ENCODE data around the gene ENDOV. TPM values are rescaled to one million over a fixed set of nuclear protein-coding genes. Genes with fewer than 3 reads are reported as not detected.
"Not testable (repeated sequence)": the region's sequence is repeated elsewhere in the genome, so short reads cannot be mapped to it uniquely, and the experiment has no call there.

Gene ENDOV
- total and polyA plus RNA-seq, 4 donors: 5.7 to 11.9 (median 8.3) TPM

DNA sequence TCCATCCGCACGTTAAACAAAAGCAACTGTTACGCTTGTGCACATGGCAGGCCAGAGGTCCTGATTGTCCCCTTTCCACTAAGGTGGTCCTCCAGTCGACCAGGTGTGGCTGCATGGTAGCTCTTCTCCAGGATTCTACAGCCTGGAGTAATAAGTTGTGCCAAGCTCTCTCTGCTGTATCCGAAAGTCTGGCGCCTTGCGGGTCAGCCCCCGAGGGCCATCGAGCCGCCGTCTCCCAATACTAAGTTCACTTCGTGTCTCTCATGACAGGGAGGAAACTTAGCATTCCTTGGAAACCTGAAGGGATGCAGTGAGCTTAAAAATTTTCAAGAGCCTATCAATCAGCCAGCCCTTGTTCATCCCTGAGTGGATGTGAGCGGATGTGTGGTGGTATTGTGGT lies 5.3 kb upstream of the ENDOV start:
- no peak for DNase-seq (ENCODE audit: low spot score)
- Histone ChIP-seq H3K27ac (ENCODE audit: low read depth in 1 of 2, low read length in 2 of 2) (no peak overlapping the region), H3K36me3 (ENCODE audit: control insufficient read depth in 4 of 4, insufficient read depth in 3 of 4, low read depth in 1 of 4, low read length in 3 of 4) (no peaks in the 10 kb centered on the region), H3K9ac (ENCODE audit: low read depth in 1 of 2, low read length in 2 of 2) (no peak overlapping the region), H3K9me3 (ENCODE audit: control insufficient read depth in 4 of 4, low read length in 3 of 4) (no peaks in the 10 kb centered on the region), H3K4me3 (ENCODE audit: low read depth in 1 of 3, low read length in 3 of 3) (no peak overlapping the region), H3K4me1 (ENCODE audit: control insufficient read depth in 4 of 4, insufficient read depth in 4 of 4, low read length in 3 of 4) (peaks cover 2 to 9% (median 7%) of the 10 kb centered on the region in 4 donors), H3K27me3 (ENCODE audit: control insufficient read depth in 4 of 4, insufficient read depth in 4 of 4, low read length in 3 of 4) (no peaks in the 10 kb centered on the region)
- TF ChIP-seq, protein P1, sequence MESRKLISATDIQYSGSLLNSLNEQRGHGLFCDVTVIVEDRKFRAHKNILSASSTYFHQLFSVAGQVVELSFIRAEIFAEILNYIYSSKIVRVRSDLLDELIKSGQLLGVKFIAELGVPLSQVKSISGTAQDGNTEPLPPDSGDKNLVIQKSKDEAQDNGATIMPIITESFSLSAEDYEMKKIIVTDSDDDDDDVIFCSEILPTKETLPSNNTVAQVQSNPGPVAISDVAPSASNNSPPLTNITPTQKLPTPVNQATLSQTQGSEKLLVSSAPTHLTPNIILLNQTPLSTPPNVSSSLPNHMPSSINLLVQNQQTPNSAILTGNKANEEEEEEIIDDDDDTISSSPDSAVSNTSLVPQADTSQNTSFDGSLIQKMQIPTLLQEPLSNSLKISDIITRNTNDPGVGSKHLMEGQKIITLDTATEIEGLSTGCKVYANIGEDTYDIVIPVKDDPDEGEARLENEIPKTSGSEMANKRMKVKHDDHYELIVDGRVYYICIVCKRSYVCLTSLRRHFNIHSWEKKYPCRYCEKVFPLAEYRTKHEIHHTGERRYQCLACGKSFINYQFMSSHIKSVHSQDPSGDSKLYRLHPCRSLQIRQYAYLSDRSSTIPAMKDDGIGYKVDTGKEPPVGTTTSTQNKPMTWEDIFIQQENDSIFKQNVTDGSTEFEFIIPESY (IDR thresholded peaks at IDR 0.05): no peak
- TF ChIP-seq FOXA2 (IDR thresholded peaks at IDR 0.05) (no peak), RXRA (IDR thresholded peaks at IDR 0.05) (no peak), JUND (IDR thresholded peaks at IDR 0.05) (no peak), FOXA1 (IDR thresholded peaks at IDR 0.05) (no peak), YY1 (IDR thresholded peaks at IDR 0.05) (no peak), SP1 (IDR thresholded peaks at IDR 0.05) (no peak), HNF4A (conservative IDR thresholded peaks at IDR 0.05) (no peak), RAD21 (IDR thresholded peaks at IDR 0.05) (no peak), TAF1 (conservative IDR thresholded peaks at IDR 0.05) (no peak), NR2F2 (IDR thresholded peaks at IDR 0.05) (no peak), GABPA (IDR thresholded peaks at IDR 0.05 in 1 of 2, conservative IDR thresholded peaks at IDR 0.05 in 1 of 2) (no peak)
- TF ChIP-seq, protein P2, sequence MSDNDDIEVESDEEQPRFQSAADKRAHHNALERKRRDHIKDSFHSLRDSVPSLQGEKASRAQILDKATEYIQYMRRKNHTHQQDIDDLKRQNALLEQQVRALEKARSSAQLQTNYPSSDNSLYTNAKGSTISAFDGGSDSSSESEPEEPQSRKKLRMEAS (IDR thresholded peaks at IDR 0.05): no peak
- TF ChIP-seq, protein P3, sequence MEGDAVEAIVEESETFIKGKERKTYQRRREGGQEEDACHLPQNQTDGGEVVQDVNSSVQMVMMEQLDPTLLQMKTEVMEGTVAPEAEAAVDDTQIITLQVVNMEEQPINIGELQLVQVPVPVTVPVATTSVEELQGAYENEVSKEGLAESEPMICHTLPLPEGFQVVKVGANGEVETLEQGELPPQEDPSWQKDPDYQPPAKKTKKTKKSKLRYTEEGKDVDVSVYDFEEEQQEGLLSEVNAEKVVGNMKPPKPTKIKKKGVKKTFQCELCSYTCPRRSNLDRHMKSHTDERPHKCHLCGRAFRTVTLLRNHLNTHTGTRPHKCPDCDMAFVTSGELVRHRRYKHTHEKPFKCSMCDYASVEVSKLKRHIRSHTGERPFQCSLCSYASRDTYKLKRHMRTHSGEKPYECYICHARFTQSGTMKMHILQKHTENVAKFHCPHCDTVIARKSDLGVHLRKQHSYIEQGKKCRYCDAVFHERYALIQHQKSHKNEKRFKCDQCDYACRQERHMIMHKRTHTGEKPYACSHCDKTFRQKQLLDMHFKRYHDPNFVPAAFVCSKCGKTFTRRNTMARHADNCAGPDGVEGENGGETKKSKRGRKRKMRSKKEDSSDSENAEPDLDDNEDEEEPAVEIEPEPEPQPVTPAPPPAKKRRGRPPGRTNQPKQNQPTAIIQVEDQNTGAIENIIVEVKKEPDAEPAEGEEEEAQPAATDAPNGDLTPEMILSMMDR (IDR thresholded peaks at IDR 0.05; ENCODE audit: low read depth, low read length, missing input control): no peak
- TF ChIP-seq, protein P4, sequence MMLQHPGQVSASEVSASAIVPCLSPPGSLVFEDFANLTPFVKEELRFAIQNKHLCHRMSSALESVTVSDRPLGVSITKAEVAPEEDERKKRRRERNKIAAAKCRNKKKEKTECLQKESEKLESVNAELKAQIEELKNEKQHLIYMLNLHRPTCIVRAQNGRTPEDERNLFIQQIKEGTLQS (IDR thresholded peaks at IDR 0.05): no peak
- TF ChIP-seq, protein P5, sequence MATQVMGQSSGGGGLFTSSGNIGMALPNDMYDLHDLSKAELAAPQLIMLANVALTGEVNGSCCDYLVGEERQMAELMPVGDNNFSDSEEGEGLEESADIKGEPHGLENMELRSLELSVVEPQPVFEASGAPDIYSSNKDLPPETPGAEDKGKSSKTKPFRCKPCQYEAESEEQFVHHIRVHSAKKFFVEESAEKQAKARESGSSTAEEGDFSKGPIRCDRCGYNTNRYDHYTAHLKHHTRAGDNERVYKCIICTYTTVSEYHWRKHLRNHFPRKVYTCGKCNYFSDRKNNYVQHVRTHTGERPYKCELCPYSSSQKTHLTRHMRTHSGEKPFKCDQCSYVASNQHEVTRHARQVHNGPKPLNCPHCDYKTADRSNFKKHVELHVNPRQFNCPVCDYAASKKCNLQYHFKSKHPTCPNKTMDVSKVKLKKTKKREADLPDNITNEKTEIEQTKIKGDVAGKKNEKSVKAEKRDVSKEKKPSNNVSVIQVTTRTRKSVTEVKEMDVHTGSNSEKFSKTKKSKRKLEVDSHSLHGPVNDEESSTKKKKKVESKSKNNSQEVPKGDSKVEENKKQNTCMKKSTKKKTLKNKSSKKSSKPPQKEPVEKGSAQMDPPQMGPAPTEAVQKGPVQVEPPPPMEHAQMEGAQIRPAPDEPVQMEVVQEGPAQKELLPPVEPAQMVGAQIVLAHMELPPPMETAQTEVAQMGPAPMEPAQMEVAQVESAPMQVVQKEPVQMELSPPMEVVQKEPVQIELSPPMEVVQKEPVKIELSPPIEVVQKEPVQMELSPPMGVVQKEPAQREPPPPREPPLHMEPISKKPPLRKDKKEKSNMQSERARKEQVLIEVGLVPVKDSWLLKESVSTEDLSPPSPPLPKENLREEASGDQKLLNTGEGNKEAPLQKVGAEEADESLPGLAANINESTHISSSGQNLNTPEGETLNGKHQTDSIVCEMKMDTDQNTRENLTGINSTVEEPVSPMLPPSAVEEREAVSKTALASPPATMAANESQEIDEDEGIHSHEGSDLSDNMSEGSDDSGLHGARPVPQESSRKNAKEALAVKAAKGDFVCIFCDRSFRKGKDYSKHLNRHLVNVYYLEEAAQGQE (IDR thresholded peaks at IDR 0.05): no peak
- WGBS: 92% methylated on average over 13 of the region's 13 CpGs

DNA sequence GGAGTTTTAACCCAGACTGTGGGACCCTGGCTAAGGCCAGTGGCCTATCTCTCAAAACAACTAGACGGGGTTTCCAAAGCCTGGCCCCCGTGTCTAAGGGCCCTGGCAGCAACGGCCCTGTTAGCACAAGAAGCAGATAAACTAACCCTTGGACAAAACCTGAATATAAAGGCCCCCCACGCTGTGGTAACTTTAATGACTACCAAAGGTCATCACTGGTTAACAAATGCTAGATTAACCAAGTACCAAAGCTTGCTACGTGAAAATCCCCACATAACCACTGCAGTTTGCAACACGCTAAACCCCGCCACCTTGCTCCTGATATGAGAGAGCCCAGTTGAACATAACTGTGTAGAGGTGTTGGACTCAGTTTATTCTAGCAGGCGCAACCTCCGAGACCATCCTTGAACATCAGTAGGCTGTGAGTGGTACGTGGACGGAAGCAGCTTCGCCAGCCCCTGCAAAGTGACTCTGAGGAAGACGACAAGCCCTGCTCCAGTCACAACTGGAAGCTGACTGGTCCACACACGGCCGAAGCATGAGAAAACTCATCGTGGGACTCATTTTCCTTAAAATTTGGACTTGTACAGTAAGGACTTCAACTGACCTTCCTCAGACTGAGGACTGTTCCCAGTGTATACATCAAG lies 4.4 kb upstream of the ENDOV start:
- 77% methylated on average over 16 of the region's 16 CpGs for WGBS
- peaks cover 2 to 12% (median 10%) of the 10 kb centered on the region in 4 donors for H3K4me1 ChIP-seq (ENCODE audit: control insufficient read depth in 4 of 4, insufficient read depth in 4 of 4, low read length in 3 of 4)
- not testable (repeated sequence) for H3K27ac ChIP-seq (ENCODE audit: low read depth in 1 of 2, low read length in 2 of 2); H3K27me3 ChIP-seq (ENCODE audit: control insufficient read depth in 4 of 4, insufficient read depth in 4 of 4, low read length in 3 of 4); H3K9me3 ChIP-seq (ENCODE audit: control insufficient read depth in 4 of 4, low read length in 3 of 4); H3K4me3 ChIP-seq (ENCODE audit: low read depth in 1 of 3, low read length in 3 of 3); H3K9ac ChIP-seq (ENCODE audit: low read depth in 1 of 2, low read length in 2 of 2); DNase-seq (ENCODE audit: low spot score); H3K36me3 ChIP-seq (ENCODE audit: control insufficient read depth in 4 of 4, insufficient read depth in 3 of 4, low read depth in 1 of 4, low read length in 3 of 4)

Data from liver (tissue), 9 donors.